HG02870 (cell line): ENCODE measurements around the gene MDM1.

ENCODE experiments used
- ATAC-seq: cut with Tn5 transposase; IDR thresholded peaks from one replicate; pipeline ENCODE4 v1.9.1; 2021; ENCODE audit warnings: mild to moderate bottlenecking, moderate library complexity; ENCODE audit not compliant: unreplicated experiment

MDM1 gene

DNA sequence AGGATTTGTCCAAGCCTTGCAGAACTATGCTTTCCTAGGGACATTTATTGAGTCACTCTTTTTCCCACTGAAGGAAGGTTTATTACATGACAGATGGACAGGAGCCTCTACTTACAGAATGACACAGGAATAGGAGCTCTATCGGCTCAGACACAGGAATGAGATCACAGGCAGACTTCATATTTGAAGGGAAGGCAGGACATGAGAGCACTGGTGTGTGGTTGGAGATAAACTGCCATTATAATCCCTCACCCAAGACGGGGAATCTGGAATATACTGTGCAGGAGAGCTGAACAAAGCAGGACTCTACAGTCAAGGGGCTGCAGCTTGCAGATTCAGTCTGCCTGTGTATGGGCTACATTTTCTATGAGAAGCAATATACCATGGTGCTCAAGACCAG lies 51.9 kb downstream of the MDM1 start:
- ATAC-seq: no peak

DNA sequence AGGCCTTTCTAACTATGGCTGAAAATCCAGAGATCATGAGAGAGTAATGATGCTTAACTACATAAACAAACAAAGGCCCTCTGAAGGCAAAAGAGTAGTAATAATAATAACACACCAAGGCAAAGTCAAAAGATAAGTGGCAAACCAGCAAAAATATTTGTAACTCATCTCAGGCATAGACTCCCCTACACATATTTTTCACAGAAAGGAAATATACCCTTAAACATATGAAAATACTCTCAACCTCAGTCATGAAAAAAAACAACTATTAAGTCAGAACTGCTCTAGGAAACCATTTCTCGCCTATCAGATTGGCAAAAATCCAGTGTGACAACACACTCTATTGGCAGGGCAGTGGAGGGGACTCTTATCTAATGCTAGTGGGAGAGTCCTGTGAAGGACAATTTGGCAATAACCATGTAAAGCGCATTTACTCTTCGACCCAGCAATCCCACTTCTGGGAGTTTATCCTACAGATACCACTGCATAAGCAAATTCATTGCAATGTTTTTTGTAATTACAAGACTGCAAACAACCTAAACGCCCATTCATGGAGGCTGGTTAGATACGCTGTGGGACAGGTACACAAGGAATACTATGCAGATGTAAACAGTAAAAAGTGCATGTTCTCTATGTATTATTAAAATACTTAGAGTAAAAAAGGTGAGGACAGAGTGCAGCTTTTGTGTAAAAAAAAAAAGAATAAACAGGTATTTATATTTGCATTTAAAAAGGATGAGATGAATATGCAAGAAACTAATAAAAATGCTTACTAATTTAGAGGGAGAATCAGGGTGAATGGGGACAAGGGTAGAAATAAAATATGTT lies 52.7 kb downstream of the MDM1 start:
- no peak for ATAC-seq

DNA sequence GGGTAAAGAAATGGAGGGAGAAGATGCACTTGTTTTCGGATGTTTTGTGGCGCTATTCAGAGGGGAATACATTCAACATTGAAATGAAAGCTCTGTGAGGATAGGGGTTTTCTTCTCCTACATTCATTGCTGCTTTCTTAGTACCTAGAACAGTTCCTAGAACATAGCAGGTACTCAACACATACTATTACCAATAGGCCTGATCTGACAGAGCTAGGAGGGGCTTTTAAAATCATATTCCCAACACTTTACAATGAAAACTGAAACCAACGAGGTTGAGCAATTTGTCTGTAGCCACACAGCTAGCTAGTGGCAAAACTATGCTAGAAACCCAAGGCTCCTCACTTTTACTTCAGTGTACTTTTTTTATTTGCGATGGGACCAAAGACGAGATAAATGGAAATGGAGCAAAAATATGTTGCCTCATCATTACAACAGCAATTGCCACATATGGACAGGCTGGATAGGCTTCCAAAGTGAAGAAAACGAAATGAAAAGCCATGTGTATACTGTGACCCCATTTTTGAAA lies 55.7 kb downstream of the MDM1 start:
- ATAC-seq: no peak

DNA sequence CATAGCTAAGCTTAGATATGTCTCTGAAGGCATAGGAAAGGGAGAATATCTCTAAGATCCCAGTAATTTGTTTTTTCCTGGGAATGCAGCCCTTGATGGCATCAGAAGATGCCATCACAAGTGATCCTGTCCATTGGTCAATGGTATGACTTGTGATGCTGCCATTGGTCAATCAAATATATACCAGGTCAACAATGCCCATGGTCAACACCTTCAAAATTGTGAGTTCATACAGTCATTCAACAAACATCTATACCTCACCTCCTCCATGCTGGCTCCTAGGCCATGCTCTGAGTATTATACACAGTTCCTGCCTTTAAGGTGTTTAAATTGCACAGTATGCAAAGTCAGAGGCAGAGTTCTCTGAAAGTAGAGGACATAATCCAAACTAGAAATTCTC lies 59.4 kb downstream of the MDM1 start:
- ATAC-seq: no peak

DNA sequence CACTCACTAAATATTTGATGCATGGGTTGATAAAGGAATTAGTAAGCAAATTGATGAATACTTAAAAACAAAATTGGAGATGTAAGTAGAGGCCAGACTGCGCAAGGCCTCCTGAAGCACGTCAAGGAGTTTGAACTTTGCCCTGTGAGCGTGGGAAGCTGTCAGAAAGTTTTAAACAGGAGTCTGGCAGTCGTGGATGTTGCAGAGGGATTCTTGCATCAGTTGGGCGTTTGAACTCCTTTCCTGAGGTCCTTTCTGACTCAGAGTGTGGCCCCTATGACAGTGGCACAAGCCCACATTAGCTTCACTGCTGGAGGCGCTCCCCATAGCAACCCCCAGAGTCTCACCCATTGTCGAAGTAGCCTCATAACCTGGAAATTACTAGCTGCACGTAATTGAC lies 60.8 kb downstream of the MDM1 start:
- ATAC-seq: no peak

DNA sequence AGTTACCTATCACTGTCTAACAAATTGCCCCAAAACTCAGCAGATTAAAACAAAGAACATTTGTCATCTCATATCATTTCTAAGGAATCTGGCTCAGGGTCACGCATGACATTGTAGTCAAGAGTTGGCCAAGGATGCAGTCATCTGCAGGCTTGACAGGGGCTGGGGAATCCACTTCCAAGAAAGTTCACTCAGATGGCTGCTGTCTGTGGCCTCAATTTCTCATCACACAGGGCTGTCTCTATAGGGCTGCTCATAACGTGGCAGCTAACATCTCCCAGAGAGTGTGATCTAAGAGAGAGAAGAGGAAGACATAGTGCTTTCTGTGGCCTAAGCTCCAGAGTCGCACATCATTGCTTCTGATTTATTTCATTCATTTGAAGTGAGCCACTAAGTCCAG lies 61.8 kb downstream of the MDM1 start:
- no peak for ATAC-seq

DNA sequence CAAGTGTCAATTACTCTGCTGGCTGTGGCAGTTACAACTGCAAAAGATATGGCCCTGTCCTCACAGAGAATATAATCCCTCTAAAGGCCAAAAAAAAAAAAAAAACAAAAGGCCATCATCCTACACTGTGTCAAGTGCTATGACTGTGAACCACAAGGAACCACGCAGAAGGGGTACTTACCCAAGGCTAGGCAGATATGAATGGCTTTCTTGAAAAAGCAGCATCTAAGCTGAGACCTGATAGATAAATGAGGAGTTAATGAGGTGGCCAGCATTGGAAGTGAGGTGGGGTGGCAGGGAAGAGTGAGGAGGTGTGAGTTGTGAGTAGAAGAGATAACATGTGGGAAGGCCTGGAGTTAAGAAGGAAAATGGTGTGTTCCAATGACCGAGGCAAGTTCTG lies 62.4 kb downstream of the MDM1 start:
- ATAC-seq: no peak

DNA sequence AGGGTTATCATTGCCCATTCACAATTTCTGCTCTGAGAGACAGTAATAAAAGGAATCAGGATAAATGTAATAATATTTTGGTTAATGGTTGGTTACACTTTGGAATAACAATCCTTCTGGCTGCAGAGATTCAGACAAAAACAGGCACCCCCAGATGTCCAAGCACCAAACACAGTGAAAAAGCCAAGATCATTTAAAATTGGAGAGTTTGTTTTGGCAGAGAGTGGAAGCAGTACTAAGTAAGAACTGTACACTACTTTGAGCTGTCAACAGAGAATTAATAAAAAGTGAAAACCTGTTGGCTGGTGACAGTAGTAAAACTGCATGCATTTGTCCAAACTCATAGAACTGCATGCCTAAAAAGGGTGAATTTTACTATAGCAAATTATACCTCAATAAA lies 63.2 kb downstream of the MDM1 start:
- ATAC-seq: no peak

DNA sequence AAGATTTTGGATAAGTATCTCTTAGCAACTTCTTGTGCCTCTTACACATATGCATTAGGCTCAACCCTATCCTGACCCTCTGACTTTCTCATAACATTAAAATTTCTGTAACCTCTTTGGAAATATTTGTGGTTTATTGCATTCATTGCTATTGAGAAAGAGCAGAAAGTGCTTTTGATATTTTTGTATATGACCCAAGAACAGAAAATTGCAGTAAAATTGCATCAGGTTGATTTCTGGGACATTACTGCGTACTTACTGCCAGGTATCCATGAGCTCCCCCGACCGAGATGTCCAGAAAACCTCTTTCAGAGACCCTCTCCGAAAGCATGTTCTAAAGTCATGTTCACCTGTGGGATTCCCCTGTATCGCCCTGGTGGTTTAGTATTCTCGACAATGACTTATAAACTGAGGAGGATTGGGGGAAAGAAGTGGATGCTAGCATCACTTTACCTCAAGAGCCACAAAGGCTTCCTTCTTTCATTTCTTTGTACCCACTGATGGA lies 64.2 kb downstream of the MDM1 start:
- no peak for ATAC-seq

DNA sequence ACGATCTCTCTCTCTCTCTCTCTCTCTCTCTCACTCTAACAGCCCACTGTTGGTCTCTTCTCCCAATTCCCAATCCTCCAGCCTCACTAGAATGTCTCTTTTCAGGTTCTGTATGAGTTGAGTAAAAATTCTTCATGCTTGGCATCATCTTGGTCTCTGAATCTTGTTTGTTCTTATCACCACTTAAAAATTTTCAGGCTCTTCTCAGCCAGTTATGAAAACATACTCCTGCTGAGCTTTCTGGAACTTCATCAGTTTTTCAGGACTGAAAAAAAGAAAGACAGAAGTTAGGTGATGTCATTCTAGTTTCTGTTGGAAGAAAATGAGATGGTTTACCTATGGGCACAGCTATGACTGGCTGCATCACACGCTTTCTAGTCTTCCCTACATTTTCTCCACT lies 67.3 kb downstream of the MDM1 start:
- no peak for ATAC-seq

DNA sequence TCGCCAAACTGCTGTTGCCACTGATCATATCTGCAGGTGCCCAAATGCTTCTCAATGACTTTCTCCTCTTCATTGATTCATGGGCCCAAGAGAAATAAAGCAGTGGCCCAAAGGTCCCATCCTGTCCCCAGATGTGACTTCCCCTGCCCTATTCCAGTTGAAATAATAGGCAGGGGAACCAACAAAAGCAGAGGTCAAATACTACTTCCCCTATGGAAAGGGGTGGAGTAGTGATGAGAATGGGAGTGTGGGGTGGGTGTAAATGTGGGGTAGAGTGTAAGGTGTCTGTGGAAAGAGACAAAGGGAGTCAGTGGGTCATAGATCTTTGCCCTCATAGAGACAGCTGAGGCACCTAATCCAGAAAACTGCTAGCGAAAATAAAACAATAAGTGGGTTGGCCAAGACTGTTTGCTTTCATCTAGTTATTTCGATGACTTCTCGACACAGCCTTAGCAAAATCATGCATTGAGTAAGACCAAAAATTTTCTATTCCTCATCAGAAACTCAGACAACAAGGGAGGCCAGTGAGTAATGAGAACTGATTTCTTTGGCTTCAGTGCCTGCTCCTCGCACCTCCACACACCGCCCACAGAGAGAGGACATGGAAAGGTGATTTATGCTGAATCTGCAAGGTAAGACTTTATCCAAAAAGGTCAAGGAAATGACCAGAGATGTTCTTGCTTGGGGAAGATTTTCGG lies 67.9 kb downstream of the MDM1 start:
- ATAC-seq: no peak

DNA sequence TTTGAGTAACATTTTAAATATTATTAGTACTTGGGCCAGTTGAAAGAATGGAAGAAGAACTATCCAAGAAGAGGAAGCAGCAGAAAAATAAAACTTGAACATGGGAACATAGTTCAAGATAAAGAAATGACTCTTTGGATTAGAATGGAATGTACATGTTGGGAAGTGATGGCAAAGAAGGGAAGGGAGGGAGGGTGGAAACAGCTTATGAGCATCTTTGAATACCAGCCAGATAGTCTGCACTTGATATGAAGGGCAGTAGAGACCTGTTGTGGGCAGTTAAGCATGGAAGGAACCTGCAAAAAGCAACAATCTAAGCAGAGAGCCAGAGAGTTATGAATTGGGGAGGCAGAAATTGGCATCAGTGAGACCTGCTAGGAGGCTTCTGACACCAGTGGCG lies 68.8 kb downstream of the MDM1 start:
- ATAC-seq: no peak

DNA sequence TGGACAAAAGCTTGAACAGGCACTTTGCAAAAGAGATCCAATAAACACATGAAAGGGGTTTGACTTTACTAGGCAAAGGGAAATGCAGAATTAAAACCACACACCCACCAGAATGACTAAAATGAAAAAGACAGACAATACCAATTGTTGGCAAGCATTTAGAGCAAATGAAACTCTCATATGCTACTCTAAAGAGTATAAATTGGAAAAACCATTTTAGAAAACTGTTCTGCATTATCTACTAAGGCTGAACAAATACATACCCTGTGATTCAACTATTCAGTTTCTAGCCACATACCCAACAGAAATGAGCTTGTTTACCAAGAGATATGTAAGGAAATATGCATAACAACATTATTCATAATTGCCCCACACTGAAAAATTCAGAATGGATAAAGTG lies 70.3 kb downstream of the MDM1 start:
- ATAC-seq: no peak

DNA sequence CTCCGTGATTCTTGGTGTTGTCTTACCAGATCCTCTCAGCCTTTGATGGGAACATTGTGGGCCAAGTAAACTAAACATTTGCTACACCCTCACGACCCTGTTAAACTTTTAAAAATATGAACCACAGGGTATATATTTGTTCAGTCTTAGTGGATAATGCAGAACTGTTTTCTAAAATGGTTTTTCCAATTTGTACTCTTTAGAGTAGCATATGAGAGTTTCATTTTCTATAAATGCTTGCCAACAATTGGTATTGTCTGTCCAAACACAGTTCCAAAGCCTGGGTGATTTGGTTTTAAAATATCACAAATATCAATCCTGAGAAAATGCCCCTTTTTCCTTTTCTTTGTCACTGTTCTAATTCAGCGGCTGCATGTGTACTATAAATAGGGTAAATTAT lies 72.0 kb downstream of the MDM1 start:
- ATAC-seq: no peak

DNA sequence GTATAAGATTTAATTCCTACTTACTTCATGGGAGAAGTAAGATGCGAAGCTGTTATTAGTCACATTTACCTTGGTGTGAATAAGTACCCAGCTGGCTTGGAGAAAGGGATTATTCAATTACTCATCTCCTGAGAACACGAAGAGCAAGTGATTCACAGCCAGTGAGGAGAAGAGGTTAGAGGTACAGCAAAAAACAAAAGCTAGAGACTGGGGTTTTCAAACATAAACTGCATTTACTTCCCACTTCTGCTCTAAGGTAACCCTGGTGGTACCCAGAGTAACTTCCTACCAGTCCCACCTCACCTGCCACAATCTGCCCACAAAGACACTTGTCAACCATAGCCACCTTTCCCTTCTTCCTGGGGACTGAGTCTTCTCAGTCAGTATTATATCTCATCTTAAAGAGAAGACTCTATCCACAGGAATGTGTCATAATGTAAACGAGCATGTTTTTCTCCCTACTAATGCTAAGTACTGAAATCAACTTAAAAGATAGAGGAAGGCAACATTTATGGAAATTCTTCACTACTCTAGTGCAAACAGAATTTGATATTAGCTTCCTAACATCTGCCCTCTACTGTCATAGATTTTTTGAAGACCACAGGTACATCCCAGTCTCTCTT lies 72.7 kb downstream of the MDM1 start:
- no peak for ATAC-seq

DNA sequence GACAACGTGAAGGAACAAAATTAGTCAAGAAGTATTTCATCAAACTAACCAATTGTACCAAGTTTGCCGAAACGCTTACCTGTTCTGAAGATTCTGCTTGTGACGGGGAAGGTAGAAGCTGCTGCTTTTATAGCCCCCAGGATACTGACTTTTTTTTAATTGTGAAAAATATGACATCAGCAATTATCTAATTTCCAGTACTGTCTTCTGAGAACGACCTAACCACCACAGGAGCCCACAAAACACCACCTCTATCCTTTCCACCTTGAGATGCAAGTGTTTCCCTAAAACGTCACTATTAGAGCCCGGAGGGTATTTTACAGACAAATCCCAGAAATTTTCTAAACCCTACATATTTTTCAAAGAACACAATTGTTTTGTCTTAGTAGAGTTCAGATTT lies 78.7 kb downstream of the MDM1 start, which contains the start of gene IL22:
IL22 (minus strand) TSS at position 101 of the 400 bp plus-strand sequence. CDS start 156 bp downstream, outside the sequence.
- ATAC-seq: no peak

DNA sequence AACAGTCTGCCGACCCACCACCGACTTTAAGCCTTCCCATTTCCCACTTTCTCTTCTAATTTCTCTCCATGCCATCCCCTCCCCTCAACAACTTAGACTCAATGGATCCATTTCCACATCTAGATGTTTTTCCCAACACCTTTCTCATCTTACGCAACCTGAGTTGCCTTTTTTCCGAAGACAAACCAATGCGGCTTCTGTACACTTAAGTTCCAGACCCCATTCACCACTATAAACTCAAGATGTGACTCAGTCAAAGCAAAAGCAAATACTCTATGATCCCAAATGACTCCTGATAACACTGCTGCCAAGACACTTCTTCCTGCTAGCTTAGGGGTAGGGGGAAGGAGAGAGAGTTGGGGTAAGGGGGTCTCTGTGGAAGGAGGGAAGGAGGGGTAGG lies 80.1 kb downstream of the MDM1 start:
- ATAC-seq: no peak

DNA sequence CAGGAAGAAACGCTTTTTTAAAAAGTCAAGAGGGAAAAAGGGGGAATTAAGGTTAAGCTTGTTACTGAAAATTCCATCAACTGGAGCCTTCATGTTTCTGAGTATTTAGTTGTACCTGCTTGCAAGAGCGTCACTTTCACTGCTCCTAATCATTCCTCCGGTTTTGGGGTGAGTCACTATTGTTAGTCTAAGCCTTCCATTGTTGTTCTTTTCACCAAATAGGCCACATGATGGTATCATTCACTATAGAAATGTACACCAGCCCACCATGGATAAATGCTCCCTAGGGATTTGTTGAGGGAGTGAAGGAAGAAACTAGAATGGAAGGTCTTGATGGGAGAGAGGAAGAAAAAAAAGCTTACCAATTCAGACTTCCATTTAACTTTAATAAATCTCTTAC lies 81.7 kb downstream of the MDM1 start:
- ATAC-seq: no peak

DNA sequence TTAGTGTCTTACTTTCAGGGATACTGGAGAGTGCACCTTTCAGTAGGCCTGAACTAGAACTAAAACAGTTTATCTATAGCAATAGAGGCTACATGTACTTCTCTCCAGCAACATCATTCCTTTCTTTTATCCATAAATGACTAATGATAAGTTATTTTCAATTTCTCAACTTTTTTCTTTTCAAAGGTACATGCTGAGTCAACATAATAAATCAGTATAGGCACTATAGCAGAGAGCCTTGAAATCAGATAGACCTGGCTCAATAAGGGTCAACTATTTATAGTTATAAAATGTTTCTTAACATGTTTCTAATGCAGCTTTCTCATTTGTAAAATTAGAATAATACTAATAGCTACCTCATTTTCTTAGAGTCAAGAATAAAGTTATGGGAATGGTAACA lies 84.4 kb downstream of the MDM1 start:
- no peak for ATAC-seq

DNA sequence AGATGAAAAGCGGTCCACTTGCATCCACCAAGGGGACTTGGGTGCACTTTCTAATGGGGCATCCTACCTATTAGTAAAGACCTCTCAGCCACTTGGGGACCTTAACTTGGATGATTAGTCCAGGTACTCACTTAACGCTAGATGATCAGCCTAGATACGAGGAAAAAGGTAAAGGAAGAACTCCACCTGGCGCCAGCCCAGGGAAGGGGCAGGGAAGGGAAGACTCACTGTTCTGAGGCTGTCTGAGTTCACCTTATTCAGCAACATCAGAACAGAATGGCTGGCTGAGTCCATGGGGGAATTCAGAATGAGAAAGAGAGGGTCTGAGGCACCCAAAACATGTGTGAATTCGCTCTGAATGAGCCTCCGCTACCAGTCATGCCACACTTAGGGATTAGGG lies 85.8 kb downstream of the MDM1 start:
- no peak for ATAC-seq

DNA sequence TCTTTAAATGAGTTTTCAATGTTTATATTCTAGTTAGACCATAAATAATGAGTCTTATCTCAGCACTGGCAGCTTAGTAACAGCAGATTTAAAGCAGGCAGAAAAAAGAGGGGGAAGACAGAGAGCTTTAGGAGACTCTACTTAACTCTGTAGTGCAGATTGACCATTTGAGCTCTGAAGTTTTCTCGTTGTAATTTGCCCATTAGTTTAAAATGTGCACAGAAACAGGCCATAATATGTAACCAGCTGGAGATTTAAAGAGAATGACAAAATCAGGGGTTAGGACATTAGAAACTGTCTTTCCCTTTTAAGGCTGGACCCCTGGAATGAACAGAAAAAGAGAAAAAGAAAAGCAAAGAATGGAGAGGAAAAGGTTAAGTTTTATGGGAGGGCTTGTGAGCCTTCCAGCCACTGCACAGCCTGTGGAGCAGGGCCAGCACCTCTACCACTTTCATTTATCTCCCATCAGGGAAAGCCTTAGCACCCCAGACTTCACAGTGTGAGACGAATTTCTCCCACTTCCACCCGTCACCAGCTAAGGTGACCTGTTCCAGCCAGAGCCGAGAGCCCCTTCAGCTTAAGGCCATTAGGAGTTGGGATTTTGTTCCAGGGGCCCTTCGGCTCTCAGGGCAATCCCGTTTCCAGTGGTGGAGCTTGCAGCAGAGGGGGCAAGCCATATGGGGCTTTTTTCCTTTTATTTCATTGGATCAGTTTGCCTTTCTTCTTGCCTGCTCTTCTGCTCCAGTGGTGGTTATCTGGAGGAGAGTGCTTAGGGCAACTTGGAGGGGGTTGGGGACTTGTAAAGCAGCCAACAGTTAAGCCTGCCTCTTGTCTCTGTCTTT lies 86.8 kb downstream of the MDM1 start:
- ATAC-seq: no peak
